Measurements from ENCODE around the gene FBXO15. TPM values are rescaled to one million over a fixed set of nuclear protein-coding genes. Genes with fewer than 3 reads are reported as not detected.

The FBXO15 gene
- total RNA-seq, 1 donor from 2014 or later = 4.2 TPM

DNA sequence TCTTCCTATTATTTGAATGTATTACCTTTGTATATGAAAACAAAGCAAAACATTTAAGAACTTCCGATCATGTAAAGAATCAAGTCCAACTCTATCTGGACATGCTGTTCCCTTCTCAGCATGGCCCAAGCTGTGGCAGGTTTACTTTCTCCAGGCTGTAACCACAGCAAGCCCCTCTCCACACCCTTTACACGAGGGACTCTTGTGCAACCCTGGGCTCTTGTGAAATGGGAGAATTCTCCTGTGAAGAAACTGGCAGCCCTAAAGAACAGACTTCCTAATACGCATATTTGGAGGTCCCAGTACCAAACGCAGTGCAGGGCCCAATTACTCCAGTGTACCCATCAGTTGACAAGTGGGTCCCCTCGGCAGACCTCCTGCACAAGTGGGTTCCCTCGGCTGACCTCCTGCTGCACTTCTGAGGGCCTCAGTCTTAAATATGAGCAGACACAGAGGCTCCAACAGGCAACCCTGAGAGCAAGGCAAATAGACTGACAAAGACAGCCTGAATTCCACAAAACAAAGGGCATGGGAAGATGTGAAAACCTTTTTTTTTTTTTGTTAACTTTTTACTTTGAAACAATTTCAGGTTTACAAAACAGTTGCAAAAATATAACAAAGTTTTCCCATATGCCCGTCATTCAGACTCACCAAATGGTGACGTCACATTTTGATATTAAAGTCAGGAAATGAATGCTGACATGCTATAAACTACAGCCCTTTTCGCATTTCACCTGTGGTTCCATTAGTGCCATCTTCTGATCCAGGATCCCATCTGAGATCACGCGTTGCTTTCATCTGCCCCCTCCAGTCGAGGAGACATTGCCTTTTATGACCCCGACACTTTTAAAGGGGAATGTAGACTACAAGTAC, 78.2 kb downstream of the FBXO15 start:
- Histone ChIP-seq H3K27me3 (ENCODE audit: low read depth) (no peaks in the 10 kb centered on the region), H3K9me3 (no peaks in the 10 kb centered on the region), H3K4me3 (no peak overlapping the region), H3K36me3 (no peaks in the 10 kb centered on the region), H3K4me1 (no peaks in the 10 kb centered on the region), H3K27ac (peak overlapping the region; percentile 51)
- DNase-seq = no peak
- intact Hi-C loops (cut with DNase I) = no loop called here
- TF ChIP-seq, protein P1, sequence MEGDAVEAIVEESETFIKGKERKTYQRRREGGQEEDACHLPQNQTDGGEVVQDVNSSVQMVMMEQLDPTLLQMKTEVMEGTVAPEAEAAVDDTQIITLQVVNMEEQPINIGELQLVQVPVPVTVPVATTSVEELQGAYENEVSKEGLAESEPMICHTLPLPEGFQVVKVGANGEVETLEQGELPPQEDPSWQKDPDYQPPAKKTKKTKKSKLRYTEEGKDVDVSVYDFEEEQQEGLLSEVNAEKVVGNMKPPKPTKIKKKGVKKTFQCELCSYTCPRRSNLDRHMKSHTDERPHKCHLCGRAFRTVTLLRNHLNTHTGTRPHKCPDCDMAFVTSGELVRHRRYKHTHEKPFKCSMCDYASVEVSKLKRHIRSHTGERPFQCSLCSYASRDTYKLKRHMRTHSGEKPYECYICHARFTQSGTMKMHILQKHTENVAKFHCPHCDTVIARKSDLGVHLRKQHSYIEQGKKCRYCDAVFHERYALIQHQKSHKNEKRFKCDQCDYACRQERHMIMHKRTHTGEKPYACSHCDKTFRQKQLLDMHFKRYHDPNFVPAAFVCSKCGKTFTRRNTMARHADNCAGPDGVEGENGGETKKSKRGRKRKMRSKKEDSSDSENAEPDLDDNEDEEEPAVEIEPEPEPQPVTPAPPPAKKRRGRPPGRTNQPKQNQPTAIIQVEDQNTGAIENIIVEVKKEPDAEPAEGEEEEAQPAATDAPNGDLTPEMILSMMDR (IDR thresholded peaks at IDR 0.05) = no peak
- peak; percentile 87 to 91 for ATAC-seq

DNA sequence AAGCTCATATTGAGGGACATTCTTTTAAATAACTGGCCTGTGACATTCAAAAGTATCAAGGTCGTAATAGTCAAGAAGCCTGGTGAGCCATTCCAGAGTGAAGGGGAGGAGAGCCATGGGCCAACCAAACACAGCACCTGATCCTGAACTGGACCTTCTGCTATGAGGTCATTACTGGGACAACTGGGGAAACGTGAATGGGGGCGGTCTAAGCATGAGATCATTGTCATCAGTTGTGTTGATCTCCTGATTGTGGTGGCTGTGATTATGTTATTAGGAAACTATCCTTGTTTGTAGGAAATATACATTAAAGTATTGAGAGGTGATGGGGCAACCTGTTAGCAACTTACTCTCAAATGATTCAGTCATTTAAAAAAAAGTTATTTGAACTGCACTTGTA, 79.3 kb downstream of the FBXO15 start:
- no peak for ATAC-seq
- Histone ChIP-seq H3K27me3 (ENCODE audit: low read depth) (no peaks in the 10 kb centered on the region), H3K36me3 (no peaks in the 10 kb centered on the region), H3K4me3 (no peak overlapping the region), H3K9me3 (no peaks in the 10 kb centered on the region), H3K27ac (no peak overlapping the region), H3K4me1 (no peaks in the 10 kb centered on the region)
- intact Hi-C loops (cut with DNase I) = no loop called here
- TF ChIP-seq, protein P1 (IDR thresholded peaks at IDR 0.05) = no peak
- no peak for DNase-seq

DNA sequence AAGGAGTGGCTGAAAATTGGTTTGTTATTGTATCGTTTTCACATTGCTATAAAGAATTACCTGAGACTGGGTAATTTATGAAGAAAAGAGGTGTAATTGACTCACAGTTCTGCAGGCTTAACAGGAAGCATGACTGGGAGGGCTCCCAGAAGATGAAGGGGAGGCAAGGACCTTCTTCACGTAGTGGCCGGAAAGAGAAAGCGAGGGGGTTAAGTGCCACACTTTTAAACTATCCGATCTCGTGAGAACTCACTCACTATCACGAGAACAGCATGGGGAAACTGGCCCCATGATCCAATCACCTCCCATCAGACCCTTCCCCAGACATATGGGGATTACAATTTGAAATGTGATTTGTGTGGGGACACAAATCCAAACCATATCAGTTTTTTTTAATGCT, 81.6 kb downstream of the FBXO15 start:
- Histone ChIP-seq H3K27me3 (ENCODE audit: low read depth) (no peaks in the 10 kb centered on the region), H3K9me3 (no peaks in the 10 kb centered on the region), H3K27ac (no peak overlapping the region), H3K4me3 (no peak overlapping the region), H3K36me3 (no peaks in the 10 kb centered on the region), H3K4me1 (no peaks in the 10 kb centered on the region)
- ATAC-seq (no peak), DNase-seq (no peak)
- intact Hi-C loops (cut with DNase I) = no loop called here
- TF ChIP-seq, protein P1 (IDR thresholded peaks at IDR 0.05) = no peak

DNA sequence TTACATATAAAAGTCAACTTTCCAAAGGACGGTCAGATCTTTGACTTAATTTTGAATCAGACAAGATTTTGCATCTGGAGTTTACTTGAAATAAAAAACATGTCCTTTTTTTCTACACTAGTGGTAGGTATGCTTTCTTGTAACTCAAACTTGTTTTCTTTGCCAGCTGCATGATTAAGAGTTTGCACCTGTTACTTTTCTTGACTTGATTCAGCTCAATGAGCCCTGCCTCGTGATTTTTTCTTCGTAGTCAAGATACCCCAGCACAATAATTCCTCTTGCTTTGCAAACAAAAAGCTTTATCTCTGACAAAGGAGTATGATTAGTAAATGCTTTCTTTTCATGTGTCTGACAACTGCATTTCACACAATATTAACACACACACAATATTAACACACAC, 82.3 kb downstream of the FBXO15 start:
- Histone ChIP-seq H3K27me3 (ENCODE audit: low read depth) (no peaks in the 10 kb centered on the region), H3K4me1 (no peaks in the 10 kb centered on the region), H3K27ac (no peak overlapping the region), H3K9me3 (no peaks in the 10 kb centered on the region), H3K36me3 (no peaks in the 10 kb centered on the region), H3K4me3 (no peak overlapping the region)
- DNase-seq (no peak), ATAC-seq (no peak)
- TF ChIP-seq, protein P1 (IDR thresholded peaks at IDR 0.05) = no peak
- intact Hi-C loops (cut with DNase I) = no loop called here

DNA sequence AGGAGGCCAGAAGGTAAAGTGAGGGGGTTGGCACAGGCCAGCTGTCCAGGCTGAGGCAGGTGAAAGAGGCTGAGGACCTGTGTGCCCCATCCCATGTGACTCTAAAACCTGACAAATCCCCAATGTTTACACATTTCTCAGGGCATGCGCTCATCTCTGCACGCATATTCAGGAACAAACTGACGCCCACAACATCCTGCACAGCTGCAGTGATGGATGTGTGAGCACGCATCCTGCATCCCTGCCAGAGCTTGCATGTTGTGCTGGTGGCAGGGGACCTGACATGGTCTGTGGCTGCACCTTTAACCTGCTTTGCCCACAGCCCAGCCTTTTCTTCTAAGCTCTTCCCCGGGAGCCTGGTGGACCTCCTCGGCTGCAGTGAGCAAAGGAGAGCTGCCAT, 83.1 kb downstream of the FBXO15 start:
- Histone ChIP-seq H3K27me3 (ENCODE audit: low read depth) (no peaks in the 10 kb centered on the region), H3K36me3 (no peaks in the 10 kb centered on the region), H3K27ac (no peak overlapping the region), H3K4me1 (no peaks in the 10 kb centered on the region), H3K9me3 (no peaks in the 10 kb centered on the region), H3K4me3 (no peak overlapping the region)
- TF ChIP-seq, protein P1 (IDR thresholded peaks at IDR 0.05) = no peak
- intact Hi-C loops (cut with DNase I) = no loop called here
- DNase-seq (no peak), ATAC-seq (no peak)

All from lower lobe of right lung (tissue), 2 donors.